Prostate gland (tissue), 2 donors: ENCODE data around the gene APLP2. TPM values are rescaled to one million over a fixed set of nuclear protein-coding genes. Genes with fewer than 3 reads are reported as not detected.
A peak's percentile ranks its signal among the peaks of the same experiment; 100 is the strongest.

Experiments used
- DNase-seq: peaks from one replicate; pipeline ENCODE4 v3.0.0-alpha.2; 2019; ENCODE audit warnings: low spot score
- H3K27ac ChIP-seq, 2 donors: fragments of 200-600 bp; sonication (generic); 2 replicates each; pipeline ENCODE4 v1.5.1; 2017 to 2019
- H3K27me3 ChIP-seq: fragments of 200-600 bp; sonication (generic); replicated peaks from 2 replicates; pipeline ENCODE4 v1.5.1; 2019; ENCODE audit not compliant: insufficient read depth
- H3K36me3 ChIP-seq, 2 donors: fragments of 200-600 bp; sonication (generic); 1 replicate in 1 of 2; 2 replicates in 1 of 2; pipeline versions ENCODE4 v1.5.1 to v1.8.1; 2017 to 2019
- H3K4me1 ChIP-seq: fragments of 200-600 bp; sonication (generic); replicated peaks from 2 replicates; pipeline ENCODE4 v1.5.1; 2019
- H3K4me3 ChIP-seq, 2 donors: fragments of 200-600 bp; sonication (generic); 2 replicates each; pipeline ENCODE4 v1.5.1; 2017 to 2019
- H3K9me3 ChIP-seq: fragments of 200-600 bp; sonication (generic); 2 replicates; pipeline ENCODE4 v1.5.1; 2017
- CTCF ChIP-seq, 4 experiments: fragments of 200-600 bp in 2 of 4; fragments of 450-650 bp in 2 of 4; sonication (generic) in 2 of 4; IDR thresholded peaks; 1 replicate in 3 of 4; 2 replicates in 1 of 4; pipeline ENCODE4 v1.5.1; 2016 to 2019; ENCODE audit warnings: antibody characterized with exemption in 4 of 4, mild to moderate bottlenecking in 2 of 4, moderate library complexity in 2 of 4
- POLR2A ChIP-seq: fragments of 450-650 bp; IDR thresholded peaks from one replicate; pipeline ENCODE4 v1.6.1; 2016; ENCODE audit warnings: antibody characterized with exemption, mild to moderate bottlenecking
- POLR2AphosphoS5 ChIP-seq: sonication (generic); formaldehyde crosslinking; IDR thresholded peaks from one replicate; pipeline ENCODE4 v1.6.1; 2017; ENCODE audit warnings: antibody characterized with exemption
- WGBS: methylation state at CpG from one replicate; pipeline ENCODE4 v1.1.5; 2018; 5-methylcytosine and 5-hydroxymethylcytosine counted together
- intact Hi-C: fragments of 100-400 bp; cut with DNase I; formaldehyde crosslinking; loops from one replicate; pipeline ENCODE4 v1.14.2; 2022
- total RNA-seq, 2 donors: library from RNA; depleted of rRNA; stranded (reverse); fragments of >200 nt; gene quantifications; one replicate each; pipeline ENCODE4 v1.1.0, GENCODE V29; 2016

Gene APLP2
- total RNA-seq, 2 donors from 2014 or later, result 222 to 434 TPM

- TF ChIP-seq POLR2AphosphoS5 (no peak), POLR2A (no peak), CTCF (IDR thresholded peaks at IDR 0.05) (no peak)
- H3K27me3 ChIP-seq, result no peaks in the 10 kb centered on the region
- peak overlapping the region; percentile 88 to 96 for H3K27ac ChIP-seq
- peak overlapping the region; percentile 82 to 97 for H3K4me3 ChIP-seq
- WGBS, result 14% methylated on average over 11 of the region's 11 CpGs
- no peaks in the 10 kb centered on the region for H3K4me1 ChIP-seq
- intact Hi-C loops, result loop anchor here (10.0 kb wide), 1 partner anchor 54 kb away; no protein-coding TSS in a partner anchor
- DNase-seq, result no peak
- H3K9me3 ChIP-seq, result no peaks in the 10 kb centered on the region
- no peaks in the 10 kb centered on the region for H3K36me3 ChIP-seq
Observed at GRCh38 chr11:130071211-130071712, 1.6 kb downstream of the APLP2 start.

GRCh38 chr11:130074736-130075135, 5.0 kb downstream of the APLP2 start:
- 96% methylated on average over 2 of the region's 2 CpGs for WGBS
- Histone ChIP-seq H3K4me3 (no peak overlapping the region), H3K36me3 (no peaks in the 10 kb centered on the region), H3K4me1 (no peaks in the 10 kb centered on the region), H3K27me3 (no peaks in the 10 kb centered on the region), H3K27ac (no peak overlapping the region), H3K9me3 (no peaks in the 10 kb centered on the region)
- no peak for TF ChIP-seq CTCF (IDR thresholded peaks at IDR 0.05)
- TF ChIP-seq POLR2A, result no peak
- no peak for TF ChIP-seq POLR2AphosphoS5
- intact Hi-C loops, result loop anchor here (10.0 kb wide), 1 partner anchor 50 kb away; no protein-coding TSS in a partner anchor
- DNase-seq, result no peak

GRCh38 chr11:130076778-130077481, 7.2 kb downstream of the APLP2 start:
- Histone ChIP-seq H3K4me1 (no peaks in the 10 kb centered on the region), H3K9me3 (no peaks in the 10 kb centered on the region), H3K36me3 (no peaks in the 10 kb centered on the region), H3K4me3 (no peak overlapping the region), H3K27me3 (no peaks in the 10 kb centered on the region), H3K27ac (no peak overlapping the region)
- no peak for DNase-seq
- TF ChIP-seq CTCF (IDR thresholded peaks at IDR 0.05) (no peak), POLR2A (no peak), POLR2AphosphoS5 (no peak)
- intact Hi-C loops, result loop anchor here (10.0 kb wide), 1 partner anchor 48 kb away; no protein-coding TSS in a partner anchor
- WGBS, result 62% methylated on average over 4 of the region's 4 CpGs

GRCh38 chr11:130077671-130078070, 8.0 kb downstream of the APLP2 start:
- Histone ChIP-seq H3K4me1 (no peaks in the 10 kb centered on the region), H3K27me3 (no peaks in the 10 kb centered on the region), H3K4me3 (no peak overlapping the region), H3K36me3 (no peaks in the 10 kb centered on the region), H3K9me3 (no peaks in the 10 kb centered on the region), H3K27ac (no peak overlapping the region)
- no peak for DNase-seq
- no peak for TF ChIP-seq POLR2AphosphoS5
- TF ChIP-seq CTCF (IDR thresholded peaks at IDR 0.05), result no peak
- no peak for TF ChIP-seq POLR2A
- intact Hi-C loops, result loop anchor here (10.0 kb wide), 1 partner anchor 47 kb away; no protein-coding TSS in a partner anchor

- Histone ChIP-seq H3K4me3 (no peak overlapping the region), H3K36me3 (no peaks in the 10 kb centered on the region), H3K9me3 (no peaks in the 10 kb centered on the region), H3K4me1 (no peaks in the 10 kb centered on the region), H3K27ac (no peak overlapping the region), H3K27me3 (no peaks in the 10 kb centered on the region)
- intact Hi-C loops, result loop anchor here (10.0 kb wide), 1 partner anchor 47 kb away; no protein-coding TSS in a partner anchor
- 86% methylated on average over 6 of the region's 6 CpGs for WGBS
- no peak for DNase-seq
- no peak for TF ChIP-seq CTCF (IDR thresholded peaks at IDR 0.05)
- TF ChIP-seq POLR2A, result no peak
- no peak for TF ChIP-seq POLR2AphosphoS5
Observed at GRCh38 chr11:130078080-130078479, 8.4 kb downstream of the APLP2 start.
